ENCODE data around the gene FBN3. TPM values are rescaled to one million over a fixed set of nuclear protein-coding genes. Genes with fewer than 3 reads are reported as not detected.
"Not testable (repeated sequence)": the region's sequence is repeated elsewhere in the genome, so short reads cannot be mapped to it uniquely, and the experiment has no call there.

The FBN3 gene
- total RNA-seq, 4 donors from 2014 or later: 0.05 to 0.17 TPM; not detected in 2

DNA sequence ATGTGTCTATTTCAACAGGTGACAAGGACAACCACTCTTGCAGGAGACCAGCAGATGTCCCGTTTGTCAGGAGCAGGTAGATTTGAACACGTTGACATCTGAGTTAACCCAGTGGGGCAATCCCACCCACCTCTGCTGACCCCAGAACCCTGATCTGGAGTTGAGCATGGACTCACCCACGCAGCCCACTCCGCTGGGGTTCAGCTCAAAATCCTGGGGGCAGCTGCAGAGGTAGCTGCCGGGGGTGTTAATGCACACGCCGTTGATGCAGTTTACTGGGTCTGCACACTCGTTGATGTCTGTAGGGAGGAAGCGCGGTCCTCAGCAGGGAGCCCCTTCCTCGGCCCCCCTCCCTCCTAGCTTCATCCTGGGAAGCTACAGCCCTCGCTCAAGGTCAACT, 39.9 kb downstream of the FBN3 start:
- WGBS: 89% methylated on average over 10 of the region's 12 CpGs
- TF ChIP-seq POLR2AphosphoS5 (IDR thresholded peaks at IDR 0.05): no peak
- no peak for TF ChIP-seq EP300 (IDR thresholded peaks at IDR 0.05)
- TF ChIP-seq POLR2A (IDR thresholded peaks at IDR 0.05): no peak
- TF ChIP-seq, protein P1, sequence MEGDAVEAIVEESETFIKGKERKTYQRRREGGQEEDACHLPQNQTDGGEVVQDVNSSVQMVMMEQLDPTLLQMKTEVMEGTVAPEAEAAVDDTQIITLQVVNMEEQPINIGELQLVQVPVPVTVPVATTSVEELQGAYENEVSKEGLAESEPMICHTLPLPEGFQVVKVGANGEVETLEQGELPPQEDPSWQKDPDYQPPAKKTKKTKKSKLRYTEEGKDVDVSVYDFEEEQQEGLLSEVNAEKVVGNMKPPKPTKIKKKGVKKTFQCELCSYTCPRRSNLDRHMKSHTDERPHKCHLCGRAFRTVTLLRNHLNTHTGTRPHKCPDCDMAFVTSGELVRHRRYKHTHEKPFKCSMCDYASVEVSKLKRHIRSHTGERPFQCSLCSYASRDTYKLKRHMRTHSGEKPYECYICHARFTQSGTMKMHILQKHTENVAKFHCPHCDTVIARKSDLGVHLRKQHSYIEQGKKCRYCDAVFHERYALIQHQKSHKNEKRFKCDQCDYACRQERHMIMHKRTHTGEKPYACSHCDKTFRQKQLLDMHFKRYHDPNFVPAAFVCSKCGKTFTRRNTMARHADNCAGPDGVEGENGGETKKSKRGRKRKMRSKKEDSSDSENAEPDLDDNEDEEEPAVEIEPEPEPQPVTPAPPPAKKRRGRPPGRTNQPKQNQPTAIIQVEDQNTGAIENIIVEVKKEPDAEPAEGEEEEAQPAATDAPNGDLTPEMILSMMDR (IDR thresholded peaks at IDR 0.05): no peak
- Histone ChIP-seq H3K4me3 (no peak overlapping the region), H3K27me3 (peaks cover 31% of the 10 kb centered on the region), H3K4me1 (no peaks in the 10 kb centered on the region), H3K9me3 (no peaks in the 10 kb centered on the region), H3K27ac (no peak overlapping the region), H3K36me3 (no peaks in the 10 kb centered on the region)
- no peak for DNase-seq (ENCODE audit: low spot score in 2 of 2)

DNA sequence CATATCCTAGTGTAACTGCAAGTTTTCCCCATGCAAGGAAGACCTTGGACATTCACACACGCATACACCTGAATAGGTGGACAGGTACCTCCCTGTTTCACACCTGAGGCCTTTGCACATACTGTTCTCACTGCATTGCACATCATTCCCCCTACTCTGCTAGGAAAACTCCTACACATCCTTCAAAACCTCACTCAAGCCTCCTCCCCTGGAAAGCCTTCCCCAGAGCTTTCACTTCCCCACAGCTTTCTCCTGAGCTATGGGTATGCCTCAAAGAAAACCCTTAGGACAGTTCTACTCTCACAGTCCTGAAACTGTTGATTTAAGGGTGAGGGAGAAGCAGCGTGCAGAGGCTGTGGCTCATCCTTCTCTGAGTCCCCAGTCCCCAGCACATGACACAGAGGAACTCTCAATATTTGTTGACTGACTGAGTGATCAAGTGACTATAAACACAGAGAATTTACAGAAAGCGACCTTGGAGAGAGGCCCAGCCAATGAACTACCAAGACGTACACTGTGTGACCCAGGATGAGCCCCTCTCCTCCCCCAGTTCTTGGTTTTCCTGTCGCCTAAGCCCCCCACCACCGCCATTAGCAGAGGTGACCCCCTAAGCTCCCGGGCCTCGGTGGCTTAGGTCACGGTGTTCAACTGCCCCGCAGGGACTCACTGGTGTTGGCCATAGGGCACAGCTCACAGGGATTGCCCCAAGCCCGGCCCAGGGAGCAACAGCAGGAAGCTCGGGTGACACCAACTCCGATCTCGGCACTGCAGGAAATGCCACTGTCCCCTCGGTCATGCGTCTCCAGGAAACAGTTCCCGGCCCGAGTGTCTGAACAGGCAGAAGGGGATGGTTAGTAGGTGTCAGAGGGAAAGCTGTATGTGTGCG, 40.6 kb downstream of the FBN3 start:
- TF ChIP-seq, protein P1 (IDR thresholded peaks at IDR 0.05): no peak
- no peak for TF ChIP-seq POLR2A (IDR thresholded peaks at IDR 0.05)
- no peak for TF ChIP-seq POLR2AphosphoS5 (IDR thresholded peaks at IDR 0.05)
- TF ChIP-seq EP300 (IDR thresholded peaks at IDR 0.05): no peak
- H3K27me3 ChIP-seq: peaks cover 31% of the 10 kb centered on the region
- H3K9me3 ChIP-seq: no peaks in the 10 kb centered on the region
- no peaks in the 10 kb centered on the region for H3K36me3 ChIP-seq
- H3K4me3 ChIP-seq: no peak overlapping the region
- WGBS: 84% methylated on average over 14 of the region's 19 CpGs
- H3K4me1 ChIP-seq: no peaks in the 10 kb centered on the region
- H3K27ac ChIP-seq: no peak overlapping the region
- DNase-seq (ENCODE audit: low spot score in 2 of 2): no peak

DNA sequence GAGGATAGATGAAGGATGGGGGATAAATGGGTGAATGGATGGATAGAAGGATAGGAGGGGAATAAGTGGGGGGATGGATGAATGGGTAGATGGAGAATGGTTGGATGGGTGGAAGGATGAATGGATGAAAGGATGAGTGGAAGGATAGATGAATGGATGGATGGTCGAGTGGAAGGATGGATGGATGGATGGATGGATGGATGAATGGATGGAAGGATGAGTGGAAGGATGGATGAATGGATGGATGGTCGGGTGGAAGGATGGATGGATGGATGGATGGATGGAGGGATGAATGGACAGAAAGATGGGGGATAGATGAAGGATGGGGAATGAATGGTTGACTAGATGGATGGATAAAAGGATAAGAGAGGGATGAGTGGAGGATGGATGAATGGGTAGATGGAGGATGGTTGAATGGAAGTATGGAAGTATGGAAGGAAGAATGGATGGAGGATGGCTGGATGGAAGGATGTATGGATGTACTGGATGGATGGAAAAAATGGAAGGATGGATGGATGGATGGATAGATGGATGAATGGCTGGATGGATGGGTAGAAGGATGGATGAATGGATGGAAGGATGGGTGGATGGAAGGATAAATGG, 42.0 kb downstream of the FBN3 start:
- Histone ChIP-seq H3K9me3 (no peaks in the 10 kb centered on the region), H3K27me3 (peaks cover 31% of the 10 kb centered on the region), H3K36me3 (no peaks in the 10 kb centered on the region), H3K4me3 (no peak overlapping the region), H3K4me1 (no peaks in the 10 kb centered on the region), H3K27ac (no peak overlapping the region)
- DNase-seq (ENCODE audit: low spot score in 2 of 2): no peak
- WGBS: 76% methylated on average over 2 of the region's 2 CpGs
- TF ChIP-seq, protein P1 (IDR thresholded peaks at IDR 0.05): no peak
- TF ChIP-seq POLR2A (IDR thresholded peaks at IDR 0.05): no peak
- TF ChIP-seq EP300 (IDR thresholded peaks at IDR 0.05): no peak
- TF ChIP-seq POLR2AphosphoS5 (IDR thresholded peaks at IDR 0.05): no peak

DNA sequence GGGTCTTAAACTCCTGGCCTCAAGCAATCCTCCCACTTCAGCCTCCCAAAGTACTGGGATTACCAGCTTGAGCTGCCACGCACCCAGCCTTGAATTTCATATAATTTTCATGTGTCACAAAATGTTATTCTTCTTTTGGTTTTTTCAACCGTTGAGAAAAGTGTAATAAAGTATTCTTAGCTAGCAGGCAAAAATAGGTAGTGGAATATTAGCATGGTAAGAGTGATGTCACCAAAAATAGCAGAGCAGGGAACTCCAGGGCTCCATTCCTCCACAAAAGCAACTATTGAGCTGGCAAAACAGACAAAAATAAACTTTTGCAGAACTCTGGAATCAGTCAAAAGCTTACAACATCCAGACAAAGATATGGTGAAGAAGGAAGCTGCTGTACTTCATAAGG, 43.9 kb downstream of the FBN3 start:
- Histone ChIP-seq H3K9me3 (no peaks in the 10 kb centered on the region), H3K27ac (no peak overlapping the region), H3K27me3 (peaks cover 16% of the 10 kb centered on the region), H3K4me3 (no peak overlapping the region), H3K4me1 (no peaks in the 10 kb centered on the region), H3K36me3 (no peaks in the 10 kb centered on the region)
- DNase-seq (ENCODE audit: low spot score in 2 of 2): no peak
- 85% methylated on average over 2 of the region's 2 CpGs for WGBS
- TF ChIP-seq POLR2AphosphoS5 (IDR thresholded peaks at IDR 0.05): no peak
- no peak for TF ChIP-seq EP300 (IDR thresholded peaks at IDR 0.05)
- TF ChIP-seq POLR2A (IDR thresholded peaks at IDR 0.05): no peak
- TF ChIP-seq, protein P1 (IDR thresholded peaks at IDR 0.05): no peak

DNA sequence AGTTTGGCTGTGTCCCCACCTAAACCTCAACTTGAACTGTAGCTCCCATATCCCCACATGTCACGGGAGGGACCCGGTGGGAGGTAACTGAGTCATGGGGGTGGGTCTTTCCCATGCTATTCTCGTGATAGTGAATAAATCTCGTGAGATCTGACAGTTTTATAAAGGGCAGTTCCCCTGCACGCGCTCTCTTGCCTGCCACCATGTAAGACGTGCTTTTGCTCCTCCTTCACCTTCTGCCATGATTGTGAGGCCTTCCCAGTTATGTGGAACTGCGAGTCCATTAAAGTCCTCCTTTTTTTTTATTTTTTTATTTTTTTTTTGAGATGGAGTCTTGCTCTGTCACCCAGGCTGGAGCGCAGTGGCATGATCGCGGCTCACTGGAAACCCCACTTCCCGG, 47.5 kb downstream of the FBN3 start:
- WGBS: 84% methylated on average over 12 of the region's 12 CpGs
- not testable (repeated sequence) for H3K4me1 ChIP-seq; DNase-seq (ENCODE audit: low spot score in 2 of 2); H3K27me3 ChIP-seq; H3K9me3 ChIP-seq; H3K27ac ChIP-seq; H3K36me3 ChIP-seq; H3K4me3 ChIP-seq
